Endothelial cell of umbilical vein (primary cell): ENCODE measurements around the gene DHX16. TPM values are rescaled to one million over a fixed set of nuclear protein-coding genes. Genes with fewer than 3 reads are reported as not detected.

Experiments used
- BruUV-seq: library from RNA; stranded (reverse); fragments of 400-500 nt; replicated peaks from 2 replicates; lab custom pipeline; 2021; lab: Mats Ljungman, UMichigan
- CTCF ChIA-PET: fragments of 300-600, 350-600 bp; sonication (Branson Sonifier 250); formaldehyde crosslinking; loops from one replicate; lab custom pipeline; 2021; ENCODE audit warnings: antibody characterized with exemption, inconsistent platforms; lab: Charles Lee
- POLR2A ChIA-PET: fragments of 300-600, 350-600 bp; sonication (Branson Sonifier 250); formaldehyde crosslinking; loops from one replicate; lab custom pipeline; 2021; ENCODE audit warnings: antibody characterized with exemption, inconsistent platforms; lab: Charles Lee
- DNase-seq: peaks from one replicate; pipeline ENCODE4 v3.0.0-alpha.2; 2011; ENCODE audit warnings: low read depth, low spot score
- FAIRE-seq: peaks from 2 replicates; lab custom pipeline; 2011; peaks lifted over from hg19 to GRCh38; lab: Jason Lieb, UNC
- H2AFZ ChIP-seq: 2 replicates; pipeline ENCODE4 v1.6.0; 2012; ENCODE audit warnings: low read depth, low read length, control low read depth, inconsistent platforms
- H3K27ac ChIP-seq: 2 replicates; pipeline ENCODE4 v1.5.1; 2011; ENCODE audit warnings: low read depth, mild to moderate bottlenecking, control low read depth, low read length, moderate library complexity; ENCODE audit not compliant: insufficient read depth
- H3K27me3 ChIP-seq, 2 experiments: 2 replicates each; pipeline versions ENCODE4 v1.6.0 to v1.6.1; 2011; ENCODE audit warnings: low read length in 2 of 2, mixed read lengths in 1 of 2; ENCODE audit not compliant: control insufficient read depth in 2 of 2, insufficient read depth in 2 of 2
- H3K36me3 ChIP-seq, 2 experiments: 2 replicates in 1 of 2; 3 replicates in 1 of 2; pipeline ENCODE4 v1.5.1; 2011; ENCODE audit warnings: low read length in 2 of 2, mild to moderate bottlenecking in 1 of 2, moderate library complexity in 1 of 2; ENCODE audit not compliant: control insufficient read depth in 2 of 2, insufficient read depth in 2 of 2; ENCODE audit errors: extremely low read depth in 1 of 2
- H3K4me1 ChIP-seq: 3 replicates; pipeline ENCODE4 v1.5.1; 2011; ENCODE audit warnings: mild to moderate bottlenecking, low read length; ENCODE audit not compliant: control insufficient read depth, insufficient read depth; ENCODE audit errors: extremely low read depth
- H3K4me2 ChIP-seq: 2 replicates; pipeline ENCODE4 v1.6.1; 2011; ENCODE audit warnings: low read length, control low read depth, mixed read lengths; ENCODE audit not compliant: insufficient read depth
- H3K4me3 ChIP-seq, 3 experiments: fragments of 200-600 bp in 1 of 3; sonication (generic), shearing (Covaris generic) in 1 of 3; replicated peaks in 1 of 3; 2 replicates each; pipeline ENCODE4 v1.5.1; 2011 to 2016; ENCODE audit warnings: control low read depth in 3 of 3, low read length in 3 of 3, mild to moderate bottlenecking in 2 of 3, inconsistent platforms in 1 of 3, low read depth in 1 of 3, moderate library complexity in 1 of 3; ENCODE audit not compliant: insufficient read depth in 1 of 3
- H3K79me2 ChIP-seq: 2 replicates; pipeline ENCODE4 v1.6.0; 2012; ENCODE audit warnings: low read length, inconsistent platforms; ENCODE audit not compliant: control insufficient read depth, insufficient read depth
- H3K9ac ChIP-seq: replicated peaks from 2 replicates; pipeline ENCODE3; 2011; ENCODE audit warnings: low read length, control low read depth; ENCODE audit not compliant: insufficient read depth; ENCODE audit errors: extremely low read depth
- H3K9me1 ChIP-seq: replicated peaks from 3 replicates; pipeline ENCODE4 v1.6.0; 2011; ENCODE audit warnings: mild to moderate bottlenecking, low read length; ENCODE audit not compliant: control insufficient read depth, insufficient read depth; ENCODE audit errors: extremely low read depth
- H3K9me3 ChIP-seq: replicated peaks from 2 replicates; pipeline ENCODE4 v1.5.1; 2012; ENCODE audit warnings: low read length, inconsistent platforms; ENCODE audit not compliant: control insufficient read depth, insufficient read depth
- H4K20me1 ChIP-seq: replicated peaks from 2 replicates; pipeline ENCODE3; 2011; ENCODE audit warnings: mild to moderate bottlenecking, low read length; ENCODE audit not compliant: control insufficient read depth, insufficient read depth; ENCODE audit errors: extremely low read depth
- CTCF ChIP-seq, 2 donors: IDR thresholded peaks; 1 replicate in 1 of 2; 2 replicates in 1 of 2; pipeline ENCODE4 v1.5.1; 2011; ENCODE audit warnings: low read length in 2 of 2, mild to moderate bottlenecking in 2 of 2, moderate library complexity in 2 of 2, control low read depth in 1 of 2, inconsistent platforms in 1 of 2, low read depth in 1 of 2; ENCODE audit not compliant: insufficient read depth in 1 of 2; ENCODE audit errors: extremely low read depth in 1 of 2
- EZH2 ChIP-seq: IDR thresholded peaks from 2 replicates; pipeline ENCODE4 v1.6.1; 2012; ENCODE audit warnings: borderline replicate concordance, low read depth, mild to moderate bottlenecking, moderate library complexity, low read length, inconsistent platforms; ENCODE audit not compliant: severe bottlenecking
- FOS ChIP-seq: IDR thresholded peaks from 2 replicates; pipeline ENCODE4 v1.6.1; 2011; ENCODE audit warnings: mild to moderate bottlenecking, low read length, moderate library complexity, borderline replicate concordance; ENCODE audit not compliant: insufficient read depth
- GATA2 ChIP-seq: IDR thresholded peaks from 2 replicates; pipeline ENCODE4 v1.7.0; 2011; ENCODE audit warnings: low read depth, mild to moderate bottlenecking, moderate library complexity, mixed read lengths, low read length; ENCODE audit not compliant: insufficient read length, insufficient read depth
- JUN ChIP-seq: IDR thresholded peaks from 2 replicates; pipeline ENCODE4 v1.6.1; 2011; ENCODE audit warnings: borderline replicate concordance, low read depth; ENCODE audit not compliant: insufficient read length, insufficient read depth
- MAX ChIP-seq: IDR thresholded peaks from 2 replicates; pipeline ENCODE4 v1.6.1; 2011; ENCODE audit not compliant: insufficient read depth, insufficient read length
- MYC ChIP-seq: IDR thresholded peaks from one replicate; pipeline ENCODE4 v1.6.1; 2011; ENCODE audit warnings: mild to moderate bottlenecking, low read depth, low read length
- POLR2A ChIP-seq: IDR thresholded peaks from 2 replicates; pipeline ENCODE4 v1.6.1; 2012; ENCODE audit warnings: low read depth, mild to moderate bottlenecking, control low read depth, low read length
- POLR2AphosphoS5 ChIP-seq: IDR thresholded peaks from 2 replicates; pipeline ENCODE4 v1.6.1; 2012; ENCODE audit warnings: low read depth, mild to moderate bottlenecking, control low read depth, low read length, moderate library complexity; ENCODE audit not compliant: insufficient read depth
- dilution Hi-C: fragments of 300-500 bp; cut with MboI; formaldehyde crosslinking; loops from one replicate; pipeline ENCODE4 v1.15.0; 2019; ENCODE audit warnings: low sequenced_read_pairs; ENCODE audit not compliant: extremely low pct_ligation_motif_present
- intact Hi-C: fragments of 100-400 bp; cut with micrococcal nuclease; formaldehyde crosslinking; loops from one replicate; pipeline ENCODE4 v1.10.0; 2022
- polyA plus RNA-seq, 4 experiments: library from polyadenylated mRNA; depleted of rRNA in 3 of 4; stranded (reverse) in 3 of 4; unstranded in 1 of 4; fragments of >200 nt; gene quantifications; 2 replicates each; pipeline versions ENCODE4 v1.2.1 to v1.2.3, GENCODE V29; 2011 to 2012; ENCODE audit warnings: missing spikeins in 1 of 4
- total RNA-seq: library from RNA; stranded (reverse); gene quantifications from 2 replicates; pipeline ENCODE4 v1.2.3, GENCODE V29; 2021

Gene DHX16
- total and polyA plus RNA-seq, 2 donors (not counting 3 experiments of a cell fraction or from before 2014, with no cell fraction given), result 38.2 to 66.5 TPM

GRCh38 chr6:30703821-30704220 lies 31.0 kb upstream of the DHX16 start:
- FAIRE-seq (no peak), DNase-seq (no peak)
- CTCF ChIA-PET, result interaction anchor here (0.6 to 3.3 kb wide), 7 partner anchors 9 to 222 kb away, joined by 3 to 16 read pairs (median 4); partner anchors contain the start of gene MDC1
- Histone ChIP-seq H2AFZ (no peak overlapping the region), H3K36me3 (peaks cover 2 to 7% of the 10 kb centered on the region in 2 experiments), H3K9ac (no peak overlapping the region), H4K20me1 (no peaks in the 10 kb centered on the region), H3K4me2 (no peak overlapping the region), H3K9me3 (no peaks in the 10 kb centered on the region), H3K4me3 (no peak overlapping the region), H3K27me3 (no peaks in the 10 kb centered on the region), H3K4me1 (no peaks in the 10 kb centered on the region), H3K27ac (no peak overlapping the region), H3K79me2 (no peaks in the 10 kb centered on the region), H3K9me1 (no peaks in the 10 kb centered on the region)
- POLR2A ChIA-PET, result no interaction called here
- no peak for TF ChIP-seq POLR2A
- TF ChIP-seq FOS, result no peak
- TF ChIP-seq JUN, result no peak
- no peak for TF ChIP-seq EZH2
- no peak for TF ChIP-seq GATA2
- TF ChIP-seq CTCF (IDR thresholded peaks at IDR 0.05; ENCODE audit: extremely low read depth in 1 of 2, insufficient read depth in 1 of 2, low read depth in 1 of 2, low read length in 2 of 2), result no peak
- no peak for TF ChIP-seq MAX
- no peak for TF ChIP-seq POLR2AphosphoS5
- no peak for TF ChIP-seq MYC
- BruUV-seq, result no TSS peak
- intact Hi-C loops, result no loop called here
- dilution Hi-C loops, result no loop called here
